Type B pancreatic cell (in vitro differentiated cells): ENCODE measurements around the gene TEX12. TPM values are rescaled to one million over a fixed set of nuclear protein-coding genes. Genes with fewer than 3 reads are reported as not detected.
A peak's percentile ranks its signal among the peaks of the same experiment; 100 is the strongest.

Experiments
- DNase-seq: peaks from one replicate; pipeline ENCODE4 v3.0.0; 2021; ENCODE audit warnings: mixed read lengths; ENCODE audit not compliant: unreplicated experiment; ENCODE audit errors: extremely low spot score
- H3K27ac Mint-ChIP-seq: 2 replicates; pipeline ENCODE4 v1.8.0; 2021; ENCODE audit warnings: mild to moderate bottlenecking, mixed read lengths
- H3K27me3 Mint-ChIP-seq: 2 replicates; pipeline ENCODE4 v1.8.0; 2021; ENCODE audit warnings: mixed read lengths
- H3K36me3 Mint-ChIP-seq: 2 replicates; pipeline ENCODE4 v1.8.0; 2021; ENCODE audit warnings: mixed read lengths
- H3K4me1 Mint-ChIP-seq: one replicate; pipeline ENCODE4 v1.8.0; 2021; ENCODE audit warnings: mixed read lengths; ENCODE audit not compliant: unreplicated experiment
- H3K4me3 Mint-ChIP-seq: 2 replicates; pipeline ENCODE4 v1.8.0; 2021; ENCODE audit warnings: mild to moderate bottlenecking, mixed read lengths
- H3K9me3 Mint-ChIP-seq: 2 replicates; pipeline ENCODE4 v1.8.0; 2021; ENCODE audit warnings: mixed read lengths
- CTCF ChIP-seq: fragments of 200-600 bp; sonication (generic); conservative IDR thresholded peaks from 2 replicates; pipeline ENCODE4 v1.5.0; 2021; ENCODE audit warnings: antibody characterized with exemption, mild to moderate bottlenecking
- total RNA-seq: library from RNA; stranded (reverse); gene quantifications from 2 replicates; pipeline ENCODE4 v1.2.1, GENCODE V29; 2021; ENCODE audit warnings: low replicate concordance

The TEX12 gene
- total RNA-seq, 1 donor from 2014 or later: not detected

- DNase-seq: no peak
- no peak for TF ChIP-seq CTCF
- no peak overlapping the region for H3K27ac Mint-ChIP-seq
- H3K4me3 Mint-ChIP-seq: no peak overlapping the region
- no peaks in the 10 kb centered on the region for H3K9me3 Mint-ChIP-seq
- H3K27me3 Mint-ChIP-seq: peaks cover 5% of the 10 kb centered on the region
- H3K4me1 Mint-ChIP-seq: no peaks in the 10 kb centered on the region
- H3K36me3 Mint-ChIP-seq: no peaks in the 10 kb centered on the region
These were observed 16.7 kb upstream of the TEX12 start for GRCh38 chr11:112150517-112150916.

- Mint-ChIP-seq H3K27ac (no peak overlapping the region), H3K4me1 (no peaks in the 10 kb centered on the region), H3K36me3 (no peaks in the 10 kb centered on the region), H3K27me3 (peaks cover 5% of the 10 kb centered on the region), H3K9me3 (no peaks in the 10 kb centered on the region), H3K4me3 (no peak overlapping the region)
- no peak for DNase-seq
- TF ChIP-seq CTCF: no peak
These were observed 10.8 kb upstream of the TEX12 start for GRCh38 chr11:112156153-112156955.

GRCh38 chr11:112156956-112157766, 10.0 kb upstream of the TEX12 start:
- no peak for DNase-seq
- peaks cover 5% of the 10 kb centered on the region for H3K27me3 Mint-ChIP-seq
- H3K4me1 Mint-ChIP-seq: no peaks in the 10 kb centered on the region
- H3K36me3 Mint-ChIP-seq: no peaks in the 10 kb centered on the region
- no peak for TF ChIP-seq CTCF
- no peak overlapping the region for H3K4me3 Mint-ChIP-seq
- no peaks in the 10 kb centered on the region for H3K9me3 Mint-ChIP-seq
- H3K27ac Mint-ChIP-seq: peak overlapping the region; percentile 10

GRCh38 chr11:112159098-112160065, 7.8 kb upstream of the TEX12 start:
- no peak overlapping the region for H3K4me3 Mint-ChIP-seq

More at GRCh38 chr11:112159098-112160065, 7.8 kb upstream of the TEX12 start:
- Mint-ChIP-seq H3K27me3 (no peaks in the 10 kb centered on the region), H3K4me1 (no peaks in the 10 kb centered on the region), H3K9me3 (no peaks in the 10 kb centered on the region), H3K27ac (no peak overlapping the region), H3K36me3 (no peaks in the 10 kb centered on the region)
- TF ChIP-seq CTCF: no peak
- no peak for DNase-seq
